Measurements from ENCODE around the gene SEMG2.

Gene SEMG2

GRCh38 chr20:45209924-45210323 is 11.2 kb upstream of the SEMG2 start:
- Mint-ChIP-seq H3K4me3 (no peak overlapping the region), H3K27ac (no peak overlapping the region), H3K36me3 (ENCODE audit: insufficient read depth) (no peaks in the 10 kb centered on the region), H3K27me3 (peaks cover 50 to 61% of the 10 kb centered on the region in 2 donors), H3K4me1 (ENCODE audit: low read depth in 2 of 2) (no peaks in the 10 kb centered on the region), H3K9me3 (no peaks in the 10 kb centered on the region)
- no peak for ATAC-seq (replicated peaks)
- no peak for DNase-seq

GRCh38 chr20:45211569-45212474 is 9.4 kb upstream of the SEMG2 start:
- no peak for DNase-seq
- Mint-ChIP-seq H3K36me3 (ENCODE audit: insufficient read depth) (no peaks in the 10 kb centered on the region), H3K4me1 (ENCODE audit: low read depth in 2 of 2) (no peaks in the 10 kb centered on the region), H3K27ac (no peak overlapping the region), H3K27me3 (peaks cover 35 to 48% of the 10 kb centered on the region in 2 donors), H3K9me3 (no peaks in the 10 kb centered on the region), H3K4me3 (no peak overlapping the region)
- ATAC-seq (replicated peaks), result no peak

DNA sequence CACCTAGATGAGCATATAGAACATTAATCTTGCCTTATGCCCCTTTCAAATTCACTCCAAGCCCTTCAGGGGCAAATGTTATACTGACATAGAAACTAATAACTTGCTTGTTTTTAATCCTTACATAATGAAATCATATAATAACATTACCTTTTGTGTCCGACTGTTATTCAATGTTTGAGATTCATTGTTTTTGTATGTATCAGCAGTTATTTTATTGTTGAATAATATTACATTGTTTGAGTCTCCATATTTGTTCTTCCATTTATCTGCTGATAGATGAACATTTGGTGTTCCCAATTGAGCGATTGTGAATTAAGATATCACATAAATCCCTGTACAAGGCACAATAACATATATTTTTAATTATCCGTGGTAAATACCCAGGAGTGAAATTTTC is 8.3 kb upstream of the SEMG2 start:
- DNase-seq (no peak), ATAC-seq (replicated peaks) (no peak)
- H3K27ac Mint-ChIP-seq, result no peak overlapping the region
- no peak overlapping the region for H3K4me3 Mint-ChIP-seq
- H3K27me3 Mint-ChIP-seq, result peaks cover 35 to 49% of the 10 kb centered on the region in 2 donors
- H3K4me1 Mint-ChIP-seq (ENCODE audit: low read depth in 2 of 2), result no peaks in the 10 kb centered on the region
- H3K36me3 Mint-ChIP-seq (ENCODE audit: insufficient read depth), result no peaks in the 10 kb centered on the region
- no peaks in the 10 kb centered on the region for H3K9me3 Mint-ChIP-seq

DNA sequence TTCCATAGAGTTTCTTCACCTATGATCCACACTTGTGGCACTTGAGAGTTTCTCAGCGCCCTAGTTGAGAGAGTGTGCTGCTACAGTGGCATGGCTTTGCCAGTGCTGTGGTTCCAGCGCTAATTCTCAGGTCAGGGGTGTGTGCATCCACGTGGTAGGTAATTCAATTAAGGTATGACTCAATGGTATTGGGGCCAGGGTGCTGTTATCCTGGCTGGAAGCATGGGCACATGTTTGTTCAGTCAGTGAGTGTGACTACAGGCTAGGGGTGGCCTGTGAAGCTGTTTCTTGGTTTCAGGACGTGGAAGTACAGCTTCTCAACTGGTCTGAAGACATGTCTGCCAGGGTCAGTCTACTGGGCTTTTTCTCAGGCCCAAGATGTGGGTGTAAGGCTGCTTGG is 3.0 kb upstream of the SEMG2 start:
- H3K4me3 Mint-ChIP-seq, result no peak overlapping the region
- no peak overlapping the region for H3K27ac Mint-ChIP-seq
- ATAC-seq (replicated peaks), result no peak
- DNase-seq, result no peak
- no peaks in the 10 kb centered on the region for H3K9me3 Mint-ChIP-seq
- peaks cover 62 to 67% of the 10 kb centered on the region in 2 donors for H3K27me3 Mint-ChIP-seq
- H3K4me1 Mint-ChIP-seq (ENCODE audit: low read depth in 2 of 2), result no peaks in the 10 kb centered on the region
- no peaks in the 10 kb centered on the region for H3K36me3 Mint-ChIP-seq (ENCODE audit: insufficient read depth)

GRCh38 chr20:45218636-45219035 is 2.5 kb upstream of the SEMG2 start:
- DNase-seq, result no peak
- no peaks in the 10 kb centered on the region for H3K36me3 Mint-ChIP-seq (ENCODE audit: insufficient read depth)

GRCh38 chr20:45223136-45223535 is 2.0 kb downstream of the SEMG2 start:
- no peak for DNase-seq
- peaks cover 52 to 59% of the 10 kb centered on the region in 2 donors for H3K27me3 Mint-ChIP-seq
- no peak for ATAC-seq (replicated peaks)

More at GRCh38 chr20:45218636-45219035, 2.5 kb upstream of the SEMG2 start:
- Mint-ChIP-seq H3K27ac (no peak overlapping the region), H3K27me3 (peaks cover 61 to 65% of the 10 kb centered on the region in 2 donors), H3K4me1 (ENCODE audit: low read depth in 2 of 2) (no peaks in the 10 kb centered on the region), H3K4me3 (no peak overlapping the region), H3K9me3 (no peaks in the 10 kb centered on the region)
- ATAC-seq (replicated peaks), result no peak

DNA sequence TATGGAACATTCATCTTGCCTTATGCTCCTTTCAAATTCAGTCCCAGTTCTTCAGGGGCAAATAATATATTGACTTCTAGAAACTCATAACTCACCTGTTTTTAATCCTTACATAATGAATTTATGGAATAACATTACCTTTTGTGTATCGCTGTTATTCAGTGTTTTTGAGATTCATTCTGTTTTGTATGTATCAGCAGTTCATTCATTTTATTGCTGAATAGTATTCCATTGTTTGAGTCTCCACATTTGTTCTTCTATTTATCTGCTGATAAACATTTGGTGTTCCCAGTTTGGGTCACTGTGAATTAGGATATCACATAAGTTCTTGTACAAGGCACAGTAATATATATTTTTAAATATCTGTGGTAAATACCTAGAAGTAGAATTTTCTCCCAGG is 5.1 kb downstream of the SEMG2 start:
- DNase-seq (no peak), ATAC-seq (replicated peaks) (no peak)
- Mint-ChIP-seq H3K36me3 (ENCODE audit: insufficient read depth) (no peaks in the 10 kb centered on the region), H3K9me3 (no peaks in the 10 kb centered on the region), H3K27ac (no peak overlapping the region), H3K4me3 (no peak overlapping the region), H3K27me3 (peaks cover 59 to 71% of the 10 kb centered on the region in 2 donors), H3K4me1 (ENCODE audit: low read depth in 2 of 2) (no peaks in the 10 kb centered on the region)

More at GRCh38 chr20:45223136-45223535, 2.0 kb downstream of the SEMG2 start:
- no peak overlapping the region for H3K4me3 Mint-ChIP-seq
- no peaks in the 10 kb centered on the region for H3K36me3 Mint-ChIP-seq (ENCODE audit: insufficient read depth)
- H3K27ac Mint-ChIP-seq, result no peak overlapping the region
- H3K4me1 Mint-ChIP-seq (ENCODE audit: low read depth in 2 of 2), result no peaks in the 10 kb centered on the region
- no peaks in the 10 kb centered on the region for H3K9me3 Mint-ChIP-seq

DNA sequence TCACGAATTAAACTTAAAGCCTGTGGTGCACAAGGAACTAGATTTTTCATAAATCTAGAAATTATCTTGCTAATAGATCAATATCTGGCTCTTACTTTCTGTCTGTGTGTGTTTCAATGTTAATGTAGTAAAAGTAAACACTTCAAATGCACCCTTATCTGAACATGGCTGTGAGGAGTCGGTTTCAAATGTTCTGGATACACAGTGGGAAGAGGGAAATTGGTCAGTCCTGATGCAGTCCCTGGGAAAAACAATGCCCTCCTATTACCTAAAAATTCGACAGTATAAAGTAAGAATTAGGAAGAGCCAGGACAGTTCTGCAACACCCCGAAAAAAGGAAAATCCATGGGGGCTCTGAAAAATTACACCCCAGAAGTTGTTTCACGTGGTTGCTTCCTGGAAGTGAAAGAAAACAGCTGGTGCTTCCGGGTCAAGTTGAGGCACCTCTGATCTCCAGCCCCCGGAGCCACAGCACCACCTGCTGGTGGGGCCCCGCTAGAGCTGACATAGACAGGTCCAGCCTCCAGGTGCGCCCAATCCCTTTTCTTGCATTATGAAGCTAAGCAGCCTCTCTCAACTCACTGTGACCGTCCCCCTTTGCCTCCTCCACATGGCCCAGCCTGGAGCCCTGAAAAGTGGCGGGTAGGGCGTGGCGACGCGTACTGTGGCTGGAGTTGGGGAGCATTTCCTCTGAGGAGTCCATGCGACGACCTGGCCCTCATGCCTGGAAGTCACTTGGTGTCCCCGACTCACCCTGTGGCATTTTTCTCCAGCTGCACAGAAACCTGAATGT is 8.3 kb downstream of the SEMG2 start:
- ATAC-seq (replicated peaks) (no peak), DNase-seq (peak in 1 of 3 experiments; percentile 8)
- Mint-ChIP-seq H3K9me3 (no peaks in the 10 kb centered on the region), H3K27me3 (peaks cover 60 to 76% of the 10 kb centered on the region in 2 donors), H3K4me3 (no peak overlapping the region), H3K36me3 (ENCODE audit: insufficient read depth) (no peaks in the 10 kb centered on the region), H3K27ac (no peak overlapping the region), H3K4me1 (ENCODE audit: low read depth in 2 of 2) (no peaks in the 10 kb centered on the region)

DNA sequence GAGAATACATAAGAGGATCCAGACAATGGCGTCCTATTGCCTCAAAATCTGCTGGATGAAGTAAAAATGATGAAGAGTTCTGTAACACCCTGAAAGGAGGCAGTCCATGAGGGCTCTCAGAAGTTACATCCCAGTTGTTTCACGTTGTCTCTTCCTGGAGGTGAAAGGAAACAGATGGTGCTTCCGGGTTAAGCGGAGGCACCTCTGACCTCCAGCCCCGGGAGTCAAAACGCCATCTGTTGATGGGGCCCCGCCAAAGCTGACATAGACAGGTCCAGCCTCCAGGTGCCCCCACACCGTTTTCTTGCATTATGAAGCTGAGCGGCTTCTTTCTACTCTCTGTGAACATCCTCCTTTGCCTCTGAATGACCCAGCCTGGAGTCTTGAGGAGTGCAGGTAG is 9.5 kb downstream of the SEMG2 start:
- DNase-seq (no peak), ATAC-seq (replicated peaks) (no peak)
- H3K27me3 Mint-ChIP-seq, result peaks cover 55 to 78% of the 10 kb centered on the region in 2 donors
- no peak overlapping the region for H3K27ac Mint-ChIP-seq
- H3K4me3 Mint-ChIP-seq, result no peak overlapping the region
- no peaks in the 10 kb centered on the region for H3K36me3 Mint-ChIP-seq (ENCODE audit: insufficient read depth)
- H3K9me3 Mint-ChIP-seq, result no peaks in the 10 kb centered on the region
- H3K4me1 Mint-ChIP-seq (ENCODE audit: low read depth in 2 of 2), result no peaks in the 10 kb centered on the region

DNA sequence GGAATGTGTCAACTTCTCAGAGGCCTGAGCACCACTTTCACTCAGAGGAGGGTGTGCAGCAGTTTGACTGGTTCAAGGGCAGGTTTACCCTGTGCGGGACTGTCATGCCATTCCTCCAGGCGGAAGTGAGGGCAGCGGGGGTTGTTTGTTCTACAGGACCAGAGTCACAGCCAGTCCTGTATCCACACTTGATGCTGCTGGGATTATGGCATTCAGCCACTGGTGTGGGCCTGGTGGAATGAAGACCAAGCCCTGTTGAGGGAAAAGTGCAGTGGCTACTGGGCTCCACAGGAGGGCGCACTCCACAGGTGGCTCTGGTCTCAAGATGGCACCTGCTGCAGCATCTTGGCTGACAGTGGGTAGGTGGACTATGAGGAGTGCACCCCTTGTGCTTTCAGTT is 14.8 kb downstream of the SEMG2 start:
- DNase-seq (no peak), ATAC-seq (replicated peaks) (no peak)
- Mint-ChIP-seq H3K9me3 (no peaks in the 10 kb centered on the region), H3K4me3 (no peak overlapping the region), H3K27ac (no peak overlapping the region), H3K36me3 (ENCODE audit: insufficient read depth) (no peaks in the 10 kb centered on the region), H3K4me1 (ENCODE audit: low read depth in 2 of 2) (no peaks in the 10 kb centered on the region), H3K27me3 (peaks cover 51 to 82% of the 10 kb centered on the region in 2 donors)

- H3K27ac Mint-ChIP-seq, result no peak overlapping the region
- no peaks in the 10 kb centered on the region for H3K9me3 Mint-ChIP-seq
- DNase-seq, result no peak
- H3K36me3 Mint-ChIP-seq (ENCODE audit: insufficient read depth), result no peaks in the 10 kb centered on the region
- ATAC-seq (replicated peaks), result no peak
- H3K27me3 Mint-ChIP-seq, result peaks cover 46 to 61% of the 10 kb centered on the region in 2 donors
- no peaks in the 10 kb centered on the region for H3K4me1 Mint-ChIP-seq (ENCODE audit: low read depth in 2 of 2)
- no peak overlapping the region for H3K4me3 Mint-ChIP-seq
These were observed 17.0 kb downstream of the SEMG2 start for GRCh38 chr20:45238139-45238538.

- ATAC-seq (replicated peaks) (no peak), DNase-seq (no peak)
- Mint-ChIP-seq H3K36me3 (ENCODE audit: insufficient read depth) (no peaks in the 10 kb centered on the region), H3K4me1 (ENCODE audit: low read depth in 2 of 2) (no peaks in the 10 kb centered on the region), H3K27ac (no peak overlapping the region), H3K27me3 (peaks cover 49 to 64% of the 10 kb centered on the region in 2 donors), H3K9me3 (no peaks in the 10 kb centered on the region), H3K4me3 (no peak overlapping the region)
These were observed 24.9 kb downstream of the SEMG2 start for GRCh38 chr20:45246109-45246508.

GRCh38 chr20:45247865-45248264 is 26.7 kb downstream of the SEMG2 start:
- H3K4me1 Mint-ChIP-seq (ENCODE audit: low read depth in 2 of 2), result no peaks in the 10 kb centered on the region
- H3K27ac Mint-ChIP-seq, result no peak overlapping the region
- peaks cover 67 to 73% of the 10 kb centered on the region in 2 donors for H3K27me3 Mint-ChIP-seq
- no peaks in the 10 kb centered on the region for H3K9me3 Mint-ChIP-seq
- no peak for ATAC-seq (replicated peaks)
- no peak overlapping the region for H3K4me3 Mint-ChIP-seq
- no peak for DNase-seq
- no peaks in the 10 kb centered on the region for H3K36me3 Mint-ChIP-seq (ENCODE audit: insufficient read depth)

DNA sequence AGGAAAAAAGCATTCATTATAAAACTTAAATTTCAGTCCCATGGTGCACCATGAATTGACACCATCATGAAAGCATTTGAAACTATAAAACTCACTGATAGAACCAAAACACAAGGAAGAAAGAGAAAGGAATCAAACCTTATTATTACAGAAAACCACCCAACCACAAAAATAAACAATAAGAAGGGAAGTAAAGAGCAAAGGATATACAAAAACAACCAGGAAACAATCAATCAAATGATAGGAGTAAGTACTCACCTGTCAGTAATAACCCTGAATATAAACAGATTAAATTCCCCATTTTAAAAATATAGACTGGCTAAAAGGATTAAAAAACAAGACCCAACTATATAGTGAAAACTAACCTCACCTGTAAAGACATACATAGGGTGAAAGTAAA is 27.4 kb downstream of the SEMG2 start:
- DNase-seq, result no peak
- Mint-ChIP-seq H3K36me3 (ENCODE audit: insufficient read depth) (no peaks in the 10 kb centered on the region), H3K4me1 (ENCODE audit: low read depth in 2 of 2) (no peaks in the 10 kb centered on the region), H3K9me3 (no peaks in the 10 kb centered on the region), H3K27ac (no peak overlapping the region), H3K27me3 (peaks cover 74 to 80% of the 10 kb centered on the region in 2 donors), H3K4me3 (no peak overlapping the region)
- ATAC-seq (replicated peaks), result no peak
